BE2C (cell line): ENCODE measurements around the gene BCL6B.

Experiments
- DNase-seq: peaks from one replicate; pipeline ENCODE4 v3.0.0-alpha.2; 2020
- H3K27me3 ChIP-seq: fragments of 250-450 bp; sonication (Bioruptor Pico); 2 replicates; pipeline ENCODE4 v1.5.1; 2020; ENCODE audit warnings: mild to moderate bottlenecking
- H3K36me3 ChIP-seq: fragments of 250-450 bp; sonication (Bioruptor Pico); 2 replicates; pipeline ENCODE4 v1.5.1; 2020; ENCODE audit warnings: mild to moderate bottlenecking
- H3K4me1 ChIP-seq: fragments of 250-450 bp; sonication (Bioruptor Pico); 2 replicates; pipeline ENCODE4 v1.5.1; 2020
- H3K4me3 ChIP-seq: 2 replicates; pipeline ENCODE4 v1.5.1; 2011; ENCODE audit warnings: low read depth, low read length
- H3K9me3 ChIP-seq: fragments of 250-450 bp; sonication (Bioruptor Pico); 2 replicates; pipeline ENCODE4 v1.5.1; 2020
- CTCF ChIP-seq: IDR thresholded peaks from 2 replicates; pipeline ENCODE4 v1.5.1; 2012; ENCODE audit warnings: mild to moderate bottlenecking, low read depth, low read length

BCL6B gene

GRCh38 chr17:7034955-7035590, 12.2 kb downstream of the BCL6B start:
- no peak for DNase-seq
- no peak for TF ChIP-seq CTCF

GRCh38 chr17:7035591-7036368, 12.9 kb downstream of the BCL6B start, which contains the start of gene SLC16A13:
SLC16A13 (plus strand) TSS chr17:7036015; CDS start chr17:7036383, 368 bp downstream.
- no peaks in the 10 kb centered on the region for H3K27me3 ChIP-seq
- H3K9me3 ChIP-seq, result no peaks in the 10 kb centered on the region
- H3K36me3 ChIP-seq, result no peaks in the 10 kb centered on the region
- no peak for TF ChIP-seq CTCF
- DNase-seq, result peak; percentile 86
- peak within 1 kb of the TSS; percentile 66 for H3K4me3 ChIP-seq
- H3K4me1 ChIP-seq, result no peaks in the 10 kb centered on the region

More at GRCh38 chr17:7034955-7035590, 12.2 kb downstream of the BCL6B start:
- Histone ChIP-seq H3K4me1 (no peaks in the 10 kb centered on the region), H3K36me3 (no peaks in the 10 kb centered on the region), H3K27me3 (no peaks in the 10 kb centered on the region), H3K4me3 (peak overlapping the region; percentile 66), H3K9me3 (no peaks in the 10 kb centered on the region)

GRCh38 chr17:7038025-7038862, 15.4 kb downstream of the BCL6B start:
- DNase-seq, result no peak
- Histone ChIP-seq H3K4me1 (no peaks in the 10 kb centered on the region), H3K36me3 (no peaks in the 10 kb centered on the region), H3K9me3 (no peaks in the 10 kb centered on the region), H3K4me3 (no peak overlapping the region), H3K27me3 (peaks cover 13% of the 10 kb centered on the region)
- TF ChIP-seq CTCF, result 0 out of 2 replicates have a peak, but pooled peaks have one; percentile 18

- no peaks in the 10 kb centered on the region for H3K4me1 ChIP-seq
Measured at GRCh38 chr17:7039832-7040231, 17.0 kb downstream of the BCL6B start.

More at GRCh38 chr17:7039832-7040231, 17.0 kb downstream of the BCL6B start:
- no peak for TF ChIP-seq CTCF
- Histone ChIP-seq H3K9me3 (no peaks in the 10 kb centered on the region), H3K4me3 (no peak overlapping the region), H3K27me3 (peaks cover 25% of the 10 kb centered on the region), H3K36me3 (no peaks in the 10 kb centered on the region)
- DNase-seq, result no peak
